HG03521 (cell line): ENCODE data around the gene FDXR.
"Not testable (repeated sequence)": the region's sequence is repeated elsewhere in the genome, so short reads cannot be mapped to it uniquely, and the experiment has no call there.

Experiments
- ATAC-seq: cut with Tn5 transposase; IDR thresholded peaks from one replicate; pipeline ENCODE4 v1.9.1; 2021; ENCODE audit warnings: mild to moderate bottlenecking, moderate library complexity; ENCODE audit not compliant: unreplicated experiment

Gene FDXR

GRCh38 chr17:74873874-74874614 is 1.2 kb upstream of the FDXR start:
- no peak for ATAC-seq

GRCh38 chr17:74873037-74873873 is 461 bp upstream of the FDXR start:
- peak; percentile 87 for ATAC-seq

GRCh38 chr17:74871356-74872076 is 1.3 kb downstream of the FDXR start:
- no peak for ATAC-seq

GRCh38 chr17:74870512-74870911 is 2.3 kb downstream of the FDXR start:
- ATAC-seq, result no peak

GRCh38 chr17:74870028-74870427 is 2.8 kb downstream of the FDXR start:
- not testable (repeated sequence) for ATAC-seq

GRCh38 chr17:74868908-74869255 is 3.9 kb downstream of the FDXR start:
- ATAC-seq, result no peak

GRCh38 chr17:74868251-74868907 is 4.4 kb downstream of the FDXR start:
- no peak for ATAC-seq

- ATAC-seq, result no peak
These were observed 6.5 kb downstream of the FDXR start for GRCh38 chr17:74866198-74866835.

GRCh38 chr17:74865504-74866197 is 7.1 kb downstream of the FDXR start:
- ATAC-seq, result no peak

GRCh38 chr17:74864866-74865395 is 7.9 kb downstream of the FDXR start:
- no peak for ATAC-seq

GRCh38 chr17:74864297-74864865 is 8.4 kb downstream of the FDXR start:
- no peak for ATAC-seq

GRCh38 chr17:74863420-74864296 is 9.1 kb downstream of the FDXR start:
- no peak for ATAC-seq

GRCh38 chr17:74862919-74863318 is 9.9 kb downstream of the FDXR start:
- ATAC-seq, result no peak

GRCh38 chr17:74862108-74862901 is 10.5 kb downstream of the FDXR start:
- no peak for ATAC-seq

GRCh38 chr17:74861662-74862107 is 11.1 kb downstream of the FDXR start:
- ATAC-seq, result no peak

GRCh38 chr17:74860872-74861661 is 11.7 kb downstream of the FDXR start:
- ATAC-seq, result no peak
